Measurements from ENCODE around the gene MYL4. TPM values are rescaled to one million over a fixed set of nuclear protein-coding genes. Genes with fewer than 3 reads are reported as not detected.

MYL4 gene
- total and polyA plus RNA-seq, 2 donors (not counting 3 experiments of a cell fraction or from before 2014, with no cell fraction given) = 2.0 to 2.1 TPM

- no peaks in the 10 kb centered on the region for H3K9me3 ChIP-seq (replicated peaks; ENCODE audit: control insufficient read depth, insufficient read depth, low read length)
- ChIA-PET POLR2A (interaction anchor here (0.5 kb wide), 1 partner anchor 1442 kb away, joined by 4 read pairs; no protein-coding TSS in a partner anchor), CTCF (interaction anchor here (0.8 kb wide), 1 partner anchor 14 kb away, joined by 3 read pairs; no protein-coding TSS in a partner anchor)
- dilution Hi-C loops (cut with MboI; ENCODE audit: extremely low pct_ligation_motif_present, low sequenced_read_pairs) (no loop called here), intact Hi-C loops (cut with micrococcal nuclease) (no loop called here)
- H3K9ac ChIP-seq (replicated peaks; ENCODE audit: extremely low read depth, insufficient read depth, low read length) = no peak overlapping the region
- H3K36me3 ChIP-seq (ENCODE audit: control insufficient read depth in 2 of 2, extremely low read depth in 1 of 2, insufficient read depth in 2 of 2, low read length in 2 of 2) = no peaks in the 10 kb centered on the region
- TF ChIP-seq, protein P1, sequence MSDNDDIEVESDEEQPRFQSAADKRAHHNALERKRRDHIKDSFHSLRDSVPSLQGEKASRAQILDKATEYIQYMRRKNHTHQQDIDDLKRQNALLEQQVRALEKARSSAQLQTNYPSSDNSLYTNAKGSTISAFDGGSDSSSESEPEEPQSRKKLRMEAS (IDR thresholded peaks at IDR 0.05; ENCODE audit: insufficient read depth, insufficient read length) = no peak
- no peak for TF ChIP-seq MYC (IDR thresholded peaks at IDR 0.05; ENCODE audit: low read depth, low read length)
- TF ChIP-seq JUN (IDR thresholded peaks at IDR 0.05; ENCODE audit: borderline replicate concordance, insufficient read depth, insufficient read length, low read depth) = no peak
- TF ChIP-seq CTCF (IDR thresholded peaks at IDR 0.05; ENCODE audit: extremely low read depth in 1 of 2, insufficient read depth in 1 of 2, low read depth in 1 of 2, low read length in 2 of 2) = no peak
- no peak for TF ChIP-seq POLR2A (IDR thresholded peaks at IDR 0.05; ENCODE audit: low read depth, low read length)
- no peak for TF ChIP-seq GATA2 (IDR thresholded peaks at IDR 0.05; ENCODE audit: insufficient read depth, insufficient read length, low read depth, low read length)
- no peak for TF ChIP-seq FOS (IDR thresholded peaks at IDR 0.05; ENCODE audit: borderline replicate concordance, insufficient read depth, low read length)
- no peak for TF ChIP-seq POLR2AphosphoS5 (IDR thresholded peaks at IDR 0.05; ENCODE audit: insufficient read depth, low read depth, low read length)
- TF ChIP-seq EZH2 (IDR thresholded peaks at IDR 0.05; ENCODE audit: borderline replicate concordance, low read depth, low read length, severe bottlenecking) = no peak
- no peaks in the 10 kb centered on the region for H4K20me1 ChIP-seq (replicated peaks; ENCODE audit: control insufficient read depth, extremely low read depth, insufficient read depth, low read length)
- no peak overlapping the region for H3K27ac ChIP-seq (ENCODE audit: insufficient read depth, low read depth, low read length)
- H3K27me3 ChIP-seq (ENCODE audit: control insufficient read depth in 2 of 2, insufficient read depth in 2 of 2, low read length in 2 of 2) = no peaks in the 10 kb centered on the region
- H2AFZ ChIP-seq (ENCODE audit: low read depth, low read length) = no peak overlapping the region
- H3K9me1 ChIP-seq (replicated peaks; ENCODE audit: control insufficient read depth, extremely low read depth, insufficient read depth, low read length) = no peaks in the 10 kb centered on the region
- no peaks in the 10 kb centered on the region for H3K4me1 ChIP-seq (ENCODE audit: control insufficient read depth, extremely low read depth, insufficient read depth, low read length)
- no peak for DNase-seq (ENCODE audit: low read depth, low spot score)
- no TSS peak for BruUV-seq (replicated peaks)
- H3K79me2 ChIP-seq (ENCODE audit: control insufficient read depth, insufficient read depth, low read length) = no peaks in the 10 kb centered on the region
- no peak for FAIRE-seq
- H3K4me3 ChIP-seq (replicated peaks in 1 of 3; ENCODE audit: insufficient read depth in 1 of 3, low read depth in 1 of 3, low read length in 3 of 3) = no peak overlapping the region
- no peak overlapping the region for H3K4me2 ChIP-seq (ENCODE audit: insufficient read depth, low read length)
Measured at GRCh38 chr17:47204722-47205418, 4.3 kb upstream of the MYL4 start.

Measured in endothelial cell of umbilical vein (primary cell).